Activated naive CD4-positive, alpha-beta T cell treated with anti-CD3 and anti-CD28 coated beads for 36 hours (primary cell): ENCODE results near the gene ROCK1. TPM values are rescaled to one million over a fixed set of nuclear protein-coding genes. Genes with fewer than 3 reads are reported as not detected.
"Not testable (repeated sequence)": the region's sequence is repeated elsewhere in the genome, so short reads cannot be mapped to it uniquely, and the experiment has no call there.

Experiments
- CTCF ChIA-PET: fragments of 350-600 bp; sonication (Branson Sonifier 250); formaldehyde crosslinking; loops from one replicate; lab custom pipeline; 2021; ENCODE audit warnings: antibody characterized with exemption; lab: Charles Lee
- DNase-seq: peaks from one replicate; pipeline ENCODE4 v3.0.0-alpha.2; 2020
- H3K27ac Mint-ChIP-seq: one replicate; pipeline ENCODE4 v1.8.0; 2021; ENCODE audit warnings: mild to moderate bottlenecking, mixed read lengths
- H3K27me3 Mint-ChIP-seq: one replicate; pipeline ENCODE4 v1.8.0; 2021; ENCODE audit warnings: low read depth, mixed read lengths
- H3K36me3 Mint-ChIP-seq: one replicate; pipeline ENCODE4 v1.8.0; 2021; ENCODE audit warnings: low read depth, mixed read lengths
- H3K4me1 Mint-ChIP-seq: one replicate; pipeline ENCODE4 v1.8.0; 2021; ENCODE audit warnings: low read depth, mixed read lengths
- H3K4me3 Mint-ChIP-seq: one replicate; pipeline ENCODE4 v1.8.0; 2021; ENCODE audit warnings: mild to moderate bottlenecking, moderate library complexity, mixed read lengths
- H3K9me3 Mint-ChIP-seq: one replicate; pipeline ENCODE4 v1.8.0; 2021; ENCODE audit warnings: mixed read lengths
- intact Hi-C: fragments of 100-400 bp; cut with micrococcal nuclease; formaldehyde crosslinking; loops from one replicate; pipeline ENCODE4 v1.15.1; 2023
- total RNA-seq, 2 experiments: library from RNA; stranded (reverse); gene quantifications; one replicate each; pipeline ENCODE4 v1.2.3, GENCODE V29; 2021

Gene ROCK1
- total RNA-seq, 2 experiments from 2014 or later: 49.8 to 51.5 TPM

DNA sequence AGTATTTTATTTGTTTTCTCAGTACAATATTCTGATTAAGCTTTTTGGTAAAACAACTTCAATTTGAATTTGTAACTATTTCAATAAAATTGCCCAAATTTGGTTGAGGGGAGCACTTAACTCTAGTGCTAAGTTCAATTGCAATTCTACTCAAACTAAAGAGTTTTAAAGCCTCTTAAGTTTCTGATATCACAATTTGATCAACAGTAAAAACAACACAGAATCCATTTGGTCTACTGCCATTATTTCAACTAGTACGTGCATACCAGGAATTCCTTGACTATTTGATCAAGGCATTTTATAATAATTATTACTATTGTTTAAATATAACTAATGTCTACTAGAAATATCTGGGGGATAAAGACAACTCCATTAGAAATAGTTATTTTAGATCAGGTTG lies 150.9 kb downstream of the ROCK1 start:
- CTCF ChIA-PET: no interaction called here
- Mint-ChIP-seq H3K4me1 (no peaks in the 10 kb centered on the region), H3K27ac (no peak overlapping the region), H3K27me3 (no peaks in the 10 kb centered on the region), H3K9me3 (no peaks in the 10 kb centered on the region), H3K36me3 (peaks cover 25% of the 10 kb centered on the region), H3K4me3 (no peak overlapping the region)
- DNase-seq: no peak
- intact Hi-C loops: no loop called here

DNA sequence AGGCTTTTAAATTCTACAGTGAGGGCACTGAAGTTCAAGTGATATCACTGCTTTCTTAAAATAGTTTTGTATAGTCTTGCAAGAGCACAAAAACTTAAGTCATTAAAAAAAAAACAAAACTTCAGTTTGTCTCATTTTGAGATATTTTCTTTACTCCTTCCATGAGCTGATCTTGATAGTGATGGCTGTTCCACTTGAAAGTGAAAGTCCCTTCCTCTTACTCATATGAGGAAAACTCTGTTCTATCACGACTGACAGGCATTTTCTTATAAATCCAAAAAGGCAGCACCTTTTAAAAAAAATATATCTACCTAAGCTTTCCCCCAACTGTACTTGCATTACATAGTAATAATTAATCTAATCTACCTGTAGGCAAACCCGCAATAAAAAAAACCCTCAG lies 160.8 kb downstream of the ROCK1 start:
- H3K4me1 Mint-ChIP-seq, H3K4me3 Mint-ChIP-seq, H3K27me3 Mint-ChIP-seq, CTCF ChIA-PET, H3K36me3 Mint-ChIP-seq, H3K9me3 Mint-ChIP-seq, intact Hi-C loops, DNase-seq: not testable (repeated sequence)
- peak overlapping the region; percentile 8 for H3K27ac Mint-ChIP-seq

Other genes starting within 250 kb of the ROCK1 start
- not detected for gene GREB1L, start 130.4 kb upstream of the ROCK1 start, total RNA-seq